ENCODE data around the gene FLNB. TPM values are rescaled to one million over a fixed set of nuclear protein-coding genes. Genes with fewer than 3 reads are reported as not detected.

FLNB gene
- total RNA-seq, 4 donors from 2014 or later, result 82.5 to 192 (median 145) TPM

DNA sequence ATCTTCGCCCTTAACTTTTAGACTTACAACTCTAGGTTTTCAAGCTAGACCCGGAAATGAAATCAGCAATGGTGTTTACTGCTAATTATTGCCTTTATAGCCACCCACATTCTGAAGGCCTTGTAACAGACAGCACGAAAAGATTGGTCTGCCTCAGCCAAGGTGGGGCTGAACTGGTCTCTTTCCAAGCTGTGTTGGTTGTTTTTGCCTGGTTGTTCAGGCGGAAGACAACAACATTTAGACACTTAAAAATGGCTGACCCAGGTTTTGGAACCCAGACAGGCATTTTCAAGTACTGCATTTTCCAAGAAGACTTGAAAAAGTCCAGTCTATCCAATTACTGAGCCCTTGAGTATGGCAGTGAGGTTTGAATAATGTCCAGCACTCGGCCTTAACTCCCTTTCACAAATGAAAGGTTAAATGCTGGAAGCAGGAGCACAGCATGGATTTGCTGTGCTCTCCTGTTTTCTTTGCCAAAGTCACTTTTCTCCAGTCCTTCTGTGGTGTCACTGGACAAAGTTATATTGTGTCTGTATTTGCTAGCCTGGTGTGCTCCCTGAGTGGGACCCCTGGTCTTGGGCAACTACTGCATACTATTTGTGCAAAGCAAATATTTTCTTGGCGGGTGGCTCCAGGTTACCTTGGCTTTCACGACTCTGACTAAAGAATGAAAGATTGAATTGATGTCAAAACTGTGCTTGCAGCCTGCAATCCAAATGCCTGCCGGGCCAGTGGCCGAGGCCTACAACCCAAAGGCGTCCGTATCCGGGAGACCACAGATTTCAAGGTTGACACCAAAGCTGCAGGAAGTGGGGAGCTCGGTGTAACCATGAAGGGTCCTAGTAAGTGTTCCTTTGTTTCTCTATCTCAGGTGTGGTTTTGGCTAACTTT, 93.5 kb downstream of the FLNB start:
- TF ChIP-seq, protein P1, sequence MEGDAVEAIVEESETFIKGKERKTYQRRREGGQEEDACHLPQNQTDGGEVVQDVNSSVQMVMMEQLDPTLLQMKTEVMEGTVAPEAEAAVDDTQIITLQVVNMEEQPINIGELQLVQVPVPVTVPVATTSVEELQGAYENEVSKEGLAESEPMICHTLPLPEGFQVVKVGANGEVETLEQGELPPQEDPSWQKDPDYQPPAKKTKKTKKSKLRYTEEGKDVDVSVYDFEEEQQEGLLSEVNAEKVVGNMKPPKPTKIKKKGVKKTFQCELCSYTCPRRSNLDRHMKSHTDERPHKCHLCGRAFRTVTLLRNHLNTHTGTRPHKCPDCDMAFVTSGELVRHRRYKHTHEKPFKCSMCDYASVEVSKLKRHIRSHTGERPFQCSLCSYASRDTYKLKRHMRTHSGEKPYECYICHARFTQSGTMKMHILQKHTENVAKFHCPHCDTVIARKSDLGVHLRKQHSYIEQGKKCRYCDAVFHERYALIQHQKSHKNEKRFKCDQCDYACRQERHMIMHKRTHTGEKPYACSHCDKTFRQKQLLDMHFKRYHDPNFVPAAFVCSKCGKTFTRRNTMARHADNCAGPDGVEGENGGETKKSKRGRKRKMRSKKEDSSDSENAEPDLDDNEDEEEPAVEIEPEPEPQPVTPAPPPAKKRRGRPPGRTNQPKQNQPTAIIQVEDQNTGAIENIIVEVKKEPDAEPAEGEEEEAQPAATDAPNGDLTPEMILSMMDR (IDR thresholded peaks at IDR 0.05), result no peak
- no peak for DNase-seq (ENCODE audit: low spot score)
- ATAC-seq (ENCODE audit: low FRiP score), result no peak

DNA sequence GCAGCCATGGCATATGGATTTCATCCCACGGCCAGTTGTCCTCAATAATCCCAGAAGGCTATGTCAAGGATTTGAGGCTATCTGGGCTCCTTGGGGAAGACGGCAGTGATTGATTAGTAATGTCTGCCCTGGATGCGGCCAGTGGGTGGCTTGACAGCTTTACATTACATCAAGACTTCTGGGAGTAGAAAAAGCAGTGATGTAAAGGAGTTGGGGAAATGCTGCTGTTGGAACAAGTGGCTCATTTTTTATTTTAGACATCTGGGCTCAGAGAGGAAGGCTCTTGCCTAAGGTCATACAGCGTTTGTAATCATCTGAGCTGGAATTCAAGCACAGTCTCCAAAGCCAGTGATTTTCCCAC, 94.1 kb downstream of the FLNB start:
- ATAC-seq (ENCODE audit: low FRiP score) (no peak), DNase-seq (ENCODE audit: low spot score) (no peak)
- TF ChIP-seq, protein P1 (IDR thresholded peaks at IDR 0.05), result no peak

GRCh38 chr3:58102976-58103451, 94.8 kb downstream of the FLNB start:
- ATAC-seq (ENCODE audit: low FRiP score) (no peak), DNase-seq (ENCODE audit: low spot score) (no peak)
- TF ChIP-seq, protein P1 (IDR thresholded peaks at IDR 0.05), result no peak

DNA sequence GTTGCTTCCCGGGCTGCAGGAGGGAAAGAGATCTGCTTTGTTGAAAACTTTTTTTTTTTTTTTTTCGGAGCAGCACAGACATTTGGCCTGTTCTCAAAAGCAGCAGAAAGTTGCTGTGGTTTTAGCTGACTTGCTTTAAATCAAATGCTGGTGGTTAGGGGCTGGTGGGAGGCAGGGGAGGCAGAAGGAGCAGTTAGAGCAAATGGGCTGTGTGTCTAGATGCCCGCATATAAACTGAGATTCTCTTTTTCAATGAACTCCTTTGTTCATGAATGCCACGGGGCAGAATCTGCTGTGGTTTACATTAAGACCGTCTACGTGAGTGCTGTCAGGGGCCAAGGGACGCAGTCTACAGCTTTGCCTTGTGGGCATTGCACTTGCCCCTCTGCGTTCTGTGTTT, 95.9 kb downstream of the FLNB start:
- no peak for DNase-seq (ENCODE audit: low spot score)
- ATAC-seq (ENCODE audit: low FRiP score), result no peak
- TF ChIP-seq, protein P1 (IDR thresholded peaks at IDR 0.05), result no peak

DNA sequence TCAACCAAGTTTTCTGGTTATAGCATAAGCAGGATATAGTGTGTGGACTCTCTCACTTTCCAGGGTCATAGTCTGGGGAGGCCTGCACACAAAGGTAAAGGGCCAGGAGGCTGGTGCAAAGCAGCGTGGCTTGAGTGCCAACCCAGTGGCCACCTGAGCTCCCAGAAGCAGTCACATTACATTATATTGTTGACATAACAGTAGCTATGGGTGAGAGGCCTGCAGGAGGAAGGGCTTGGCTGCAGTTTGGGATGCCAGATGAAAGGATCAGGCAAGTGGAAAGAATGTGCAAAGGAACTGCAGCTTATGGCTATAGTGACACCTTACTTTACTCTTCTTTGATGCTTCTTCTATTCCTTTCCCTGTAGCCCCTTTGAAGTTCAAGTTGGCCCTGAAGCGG, 96.5 kb downstream of the FLNB start:
- ATAC-seq (ENCODE audit: low FRiP score) (no peak), DNase-seq (ENCODE audit: low spot score) (no peak)
- TF ChIP-seq, protein P1 (IDR thresholded peaks at IDR 0.05), result no peak

DNA sequence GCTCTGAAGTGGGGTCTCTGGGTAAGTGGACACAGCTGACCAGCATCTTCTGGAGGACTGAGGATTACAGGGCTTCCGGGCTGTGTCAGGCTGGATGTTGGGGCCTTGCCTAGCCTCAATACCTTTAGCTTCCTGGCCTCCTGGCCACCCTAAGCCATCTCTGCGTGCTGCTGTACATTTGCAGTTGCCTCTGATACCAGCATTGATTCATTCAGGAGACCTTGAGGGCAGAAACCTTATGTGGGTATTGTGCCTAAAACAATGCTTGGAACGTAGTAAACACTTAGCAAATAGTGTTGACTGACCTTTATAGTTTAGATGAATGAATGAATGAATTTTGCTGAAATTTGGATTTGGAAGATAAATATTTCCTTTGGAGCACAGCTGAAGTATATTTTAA, 97.0 kb downstream of the FLNB start:
- ATAC-seq (ENCODE audit: low FRiP score) (no peak), DNase-seq (ENCODE audit: low spot score) (no peak)
- TF ChIP-seq, protein P1 (IDR thresholded peaks at IDR 0.05), result no peak

GRCh38 chr3:58106061-58106460, 97.8 kb downstream of the FLNB start:
- TF ChIP-seq, protein P1 (IDR thresholded peaks at IDR 0.05), result no peak
- no peak for ATAC-seq (ENCODE audit: low FRiP score)

More at GRCh38 chr3:58106061-58106460, 97.8 kb downstream of the FLNB start:
- DNase-seq (ENCODE audit: low spot score), result no peak

All from omental fat pad (tissue), 4 donors.